RWPE1 (cell line): Measurements from ENCODE around the gene DTYMK.

Experiments
- CTCF ChIA-PET: fragments of 350-600 bp; sonication (Branson Sonifier 250); formaldehyde crosslinking; extraction: SDS; loops from one replicate; lab custom pipeline; 2021; lab: Yijun Ruan, JAX
- POLR2A ChIA-PET: fragments of 400-600 bp; formaldehyde crosslinking; extraction: SDS; loops from one replicate; lab custom pipeline; 2020; ENCODE audit warnings: antibody characterized with exemption; ENCODE audit not compliant: low non-redundant PET; lab: Yijun Ruan, JAX
- DNase-seq: peaks from one replicate; pipeline ENCODE4 v3.0.0; 2012; ENCODE audit warnings: low spot score
- H3K27ac ChIP-seq: fragments of 450-650 bp; 2 replicates; pipeline ENCODE4 v1.5.1; 2017
- TF ChIP-seq, protein P1 (sequence below): fragments of 450-650 bp; conservative IDR thresholded peaks from 2 replicates; pipeline ENCODE4 v1.5.1; 2017; ENCODE audit warnings: low read depth, mild to moderate bottlenecking

The DTYMK gene

GRCh38 chr2:241675885-241676284 lies 10.7 kb downstream of the DTYMK start:
- CTCF ChIA-PET = interaction anchor here (2.4 kb wide), 1 partner anchor 11 kb away, joined by 8 read pairs; no protein-coding TSS in a partner anchor
- H3K27ac ChIP-seq = peak overlapping the region; percentile 48
- DNase-seq = no peak
- POLR2A ChIA-PET = no interaction called here
- TF ChIP-seq, protein P1, sequence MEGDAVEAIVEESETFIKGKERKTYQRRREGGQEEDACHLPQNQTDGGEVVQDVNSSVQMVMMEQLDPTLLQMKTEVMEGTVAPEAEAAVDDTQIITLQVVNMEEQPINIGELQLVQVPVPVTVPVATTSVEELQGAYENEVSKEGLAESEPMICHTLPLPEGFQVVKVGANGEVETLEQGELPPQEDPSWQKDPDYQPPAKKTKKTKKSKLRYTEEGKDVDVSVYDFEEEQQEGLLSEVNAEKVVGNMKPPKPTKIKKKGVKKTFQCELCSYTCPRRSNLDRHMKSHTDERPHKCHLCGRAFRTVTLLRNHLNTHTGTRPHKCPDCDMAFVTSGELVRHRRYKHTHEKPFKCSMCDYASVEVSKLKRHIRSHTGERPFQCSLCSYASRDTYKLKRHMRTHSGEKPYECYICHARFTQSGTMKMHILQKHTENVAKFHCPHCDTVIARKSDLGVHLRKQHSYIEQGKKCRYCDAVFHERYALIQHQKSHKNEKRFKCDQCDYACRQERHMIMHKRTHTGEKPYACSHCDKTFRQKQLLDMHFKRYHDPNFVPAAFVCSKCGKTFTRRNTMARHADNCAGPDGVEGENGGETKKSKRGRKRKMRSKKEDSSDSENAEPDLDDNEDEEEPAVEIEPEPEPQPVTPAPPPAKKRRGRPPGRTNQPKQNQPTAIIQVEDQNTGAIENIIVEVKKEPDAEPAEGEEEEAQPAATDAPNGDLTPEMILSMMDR = no peak

- POLR2A ChIA-PET = no interaction called here
- TF ChIP-seq, protein P1 = no peak
- no peak for DNase-seq
- peak overlapping the region; percentile 48 for H3K27ac ChIP-seq
- CTCF ChIA-PET = interaction anchor here (2.4 kb wide), 1 partner anchor 9 kb away, joined by 8 read pairs; no protein-coding TSS in a partner anchor
These were observed 12.6 kb downstream of the DTYMK start for GRCh38 chr2:241673797-241674725.

GRCh38 chr2:241673189-241673663 lies 13.4 kb downstream of the DTYMK start:
- CTCF ChIA-PET = no interaction called here
- H3K27ac ChIP-seq = peak overlapping the region; percentile 48
- no peak for DNase-seq
- TF ChIP-seq, protein P1 = no peak
- POLR2A ChIA-PET = no interaction called here

DNA sequence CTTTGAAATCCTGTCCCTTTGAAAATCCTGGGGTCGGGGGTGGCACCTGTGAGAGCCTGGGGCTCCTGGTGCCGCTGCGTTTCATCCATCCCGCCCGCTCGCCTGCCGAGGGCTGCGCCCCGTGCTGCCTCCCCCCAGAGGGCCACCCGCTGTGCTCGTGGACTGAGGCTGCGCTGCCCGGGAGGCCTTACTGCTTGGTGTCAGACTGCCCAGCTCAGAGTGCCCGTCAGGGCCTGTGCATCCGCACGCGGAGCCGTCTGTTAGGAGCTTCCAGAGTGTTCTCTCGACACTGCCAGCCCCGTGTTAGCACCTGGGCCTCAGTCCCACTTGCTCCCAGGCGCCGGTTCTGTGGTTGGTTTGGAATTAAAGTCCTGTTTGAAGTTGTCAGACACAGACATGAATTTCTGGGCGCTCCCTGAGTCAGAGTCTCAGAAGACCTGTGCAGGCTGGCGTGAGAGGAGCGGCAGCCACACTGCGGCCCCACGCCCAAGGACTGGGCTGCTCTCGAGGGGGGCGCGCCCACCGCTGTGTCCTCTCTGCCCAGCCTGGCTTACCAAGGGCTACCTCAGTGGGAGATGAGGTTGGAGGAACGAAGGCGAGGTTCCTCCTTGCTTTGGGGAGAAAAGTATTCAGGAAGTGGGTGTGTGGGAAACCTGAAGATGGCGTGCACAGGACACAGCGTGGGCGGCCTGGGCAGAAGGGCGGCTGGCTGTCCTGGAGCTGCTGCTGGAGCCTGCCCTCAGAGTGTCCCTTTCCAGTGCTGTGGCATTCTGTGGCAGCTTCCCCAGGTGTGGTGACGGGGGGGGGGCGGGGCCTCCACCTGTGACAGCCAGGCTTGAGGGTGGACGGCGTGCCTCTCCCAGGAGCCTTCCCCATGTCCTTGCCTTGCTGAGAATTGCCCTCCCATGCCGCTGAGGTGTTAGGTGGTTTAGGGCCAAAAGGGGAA lies 14.1 kb downstream of the DTYMK start:
- peak overlapping the region; percentile 48 for H3K27ac ChIP-seq
- ChIA-PET CTCF (no interaction called here), POLR2A (no interaction called here)
- TF ChIP-seq, protein P1 = no peak
- DNase-seq = no peak

- H3K27ac ChIP-seq = no peak overlapping the region
- TF ChIP-seq, protein P1 = no peak
- ChIA-PET POLR2A (no interaction called here), CTCF (interaction anchor here (0.6 kb wide), 1 partner anchor 65 kb away, joined by 3 read pairs; no protein-coding TSS in a partner anchor)
- no peak for DNase-seq
These were observed 15.0 kb downstream of the DTYMK start for GRCh38 chr2:241671457-241672240.
